ENCODE measurements around the gene TPSAB1.
"Not testable (repeated sequence)": the region's sequence is repeated elsewhere in the genome, so short reads cannot be mapped to it uniquely, and the experiment has no call there.

The TPSAB1 gene

GRCh38 chr16:1256296-1256873 is 15.9 kb downstream of the TPSAB1 start:
- not testable (repeated sequence) for H3K4me3 ChIP-seq (IDR thresholded peaks at IDR 0.05; ENCODE audit: insufficient read depth, low read depth, low read length); H3K36me3 ChIP-seq (ENCODE audit: insufficient read depth); H3K27ac ChIP-seq; H2AFZ ChIP-seq (ENCODE audit: low read depth); H3K9ac ChIP-seq; H3K79me2 ChIP-seq (ENCODE audit: insufficient read depth, low read depth); H4K20me1 ChIP-seq (ENCODE audit: insufficient read depth); H3K4me1 ChIP-seq (ENCODE audit: low read depth, poor library complexity, severe bottlenecking); H3K4me2 ChIP-seq
- H3K27me3 ChIP-seq (ENCODE audit: insufficient read depth, low read depth) = peaks cover 58% of the 10 kb centered on the region

- Histone ChIP-seq H3K79me2 (ENCODE audit: insufficient read depth, low read depth) (no peaks in the 10 kb centered on the region), H3K27me3 (ENCODE audit: insufficient read depth, low read depth) (peaks cover 63% of the 10 kb centered on the region), H3K9ac (no peak overlapping the region), H3K4me1 (ENCODE audit: low read depth, poor library complexity, severe bottlenecking) (peaks cover 9% of the 10 kb centered on the region), H4K20me1 (ENCODE audit: insufficient read depth) (no peaks in the 10 kb centered on the region), H3K4me2 (no peak overlapping the region), H3K27ac (no peak overlapping the region), H3K4me3 (IDR thresholded peaks at IDR 0.05; ENCODE audit: insufficient read depth, low read depth, low read length) (no peak overlapping the region), H2AFZ (ENCODE audit: low read depth) (no peak overlapping the region), H3K36me3 (ENCODE audit: insufficient read depth) (no peaks in the 10 kb centered on the region)
- TF ChIP-seq CTCF (conservative IDR thresholded peaks at IDR 0.05; ENCODE audit: low read depth, low read length) = no peak
These were observed 16.4 kb downstream of the TPSAB1 start for GRCh38 chr16:1256874-1257322.

GRCh38 chr16:1257561-1258224 is 17.2 kb downstream of the TPSAB1 start:
- Histone ChIP-seq H3K4me1 (ENCODE audit: low read depth, poor library complexity, severe bottlenecking) (peaks cover 9% of the 10 kb centered on the region), H3K4me2 (no peak overlapping the region), H3K27me3 (ENCODE audit: insufficient read depth, low read depth) (peaks cover 70% of the 10 kb centered on the region), H4K20me1 (ENCODE audit: insufficient read depth) (no peaks in the 10 kb centered on the region), H3K79me2 (ENCODE audit: insufficient read depth, low read depth) (no peaks in the 10 kb centered on the region), H3K4me3 (IDR thresholded peaks at IDR 0.05; ENCODE audit: insufficient read depth, low read depth, low read length) (no peak overlapping the region), H3K9ac (no peak overlapping the region), H2AFZ (ENCODE audit: low read depth) (no peak overlapping the region), H3K27ac (no peak overlapping the region), H3K36me3 (ENCODE audit: insufficient read depth) (no peaks in the 10 kb centered on the region)
- no peak for TF ChIP-seq CTCF (conservative IDR thresholded peaks at IDR 0.05; ENCODE audit: low read depth, low read length)

GRCh38 chr16:1258225-1258600 is 17.7 kb downstream of the TPSAB1 start:
- Histone ChIP-seq H3K4me3 (IDR thresholded peaks at IDR 0.05; ENCODE audit: insufficient read depth, low read depth, low read length) (no peak overlapping the region), H3K4me1 (ENCODE audit: low read depth, poor library complexity, severe bottlenecking) (peaks cover 9% of the 10 kb centered on the region), H3K9ac (no peak overlapping the region), H3K36me3 (ENCODE audit: insufficient read depth) (no peaks in the 10 kb centered on the region), H2AFZ (ENCODE audit: low read depth) (no peak overlapping the region), H3K79me2 (ENCODE audit: insufficient read depth, low read depth) (no peaks in the 10 kb centered on the region), H3K4me2 (no peak overlapping the region), H3K27me3 (ENCODE audit: insufficient read depth, low read depth) (peaks cover 73% of the 10 kb centered on the region), H3K27ac (no peak overlapping the region), H4K20me1 (ENCODE audit: insufficient read depth) (no peaks in the 10 kb centered on the region)
- no peak for TF ChIP-seq CTCF (conservative IDR thresholded peaks at IDR 0.05; ENCODE audit: low read depth, low read length)
